HL-60/S4 (cell line): Measurements from ENCODE around the gene DPH6.

Experiments
- in situ Hi-C: fragments of 300-500 bp; cut with MboI; formaldehyde crosslinking; loops from 2 replicates; pipeline ENCODE4 v1.14.3; 2022; ENCODE audit warnings: low sequenced_read_pairs

The DPH6 gene

DNA sequence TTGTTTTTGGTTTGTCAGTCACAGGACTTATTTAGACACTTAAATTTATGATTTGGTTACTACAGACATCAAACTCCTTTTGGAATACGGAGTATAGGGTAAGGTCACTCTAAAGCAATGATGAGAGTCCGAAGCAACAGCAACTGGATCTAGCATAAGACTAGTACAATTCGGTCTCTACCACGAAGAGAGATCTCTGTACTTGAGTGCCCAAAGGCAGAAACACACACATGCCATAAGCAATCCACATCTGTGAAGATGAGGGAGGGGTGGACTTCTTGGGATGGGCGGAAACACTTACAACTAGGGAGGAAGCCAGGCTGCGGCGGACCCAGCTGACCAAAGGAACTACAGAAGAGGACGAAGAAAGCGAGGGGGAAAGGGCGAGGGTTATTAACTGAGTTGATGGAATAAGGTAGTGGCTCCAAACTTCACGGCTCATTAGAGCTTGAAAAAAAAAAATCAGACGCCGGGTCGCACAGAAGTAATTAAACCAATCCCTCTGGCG lies 595 bp downstream of the DPH6 start:
- in situ Hi-C loops, result no loop called here

GRCh38 chr15:35540885-35541284 lies 5.1 kb downstream of the DPH6 start:
- in situ Hi-C loops, result no loop called here

DNA sequence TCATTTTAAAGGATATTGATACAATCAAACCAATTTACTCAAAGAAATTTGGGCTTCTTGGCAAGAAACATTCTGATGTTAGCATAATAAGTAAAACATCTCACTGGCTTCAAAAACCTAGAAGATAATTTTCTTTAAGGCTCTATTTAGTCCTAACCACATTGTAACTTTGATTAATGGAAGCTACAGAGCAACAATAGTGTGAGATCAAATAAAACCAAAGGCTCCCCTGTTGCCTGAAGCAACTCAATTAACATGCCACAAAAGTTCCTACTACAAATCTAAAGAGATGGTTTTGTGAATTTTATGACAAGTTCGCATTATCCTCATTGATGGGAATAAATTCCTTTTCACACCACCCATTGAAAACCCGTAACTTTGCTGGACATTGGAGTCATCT lies 5.9 kb downstream of the DPH6 start:
- in situ Hi-C loops, result no loop called here

GRCh38 chr15:35535365-35535916 lies 10.5 kb downstream of the DPH6 start:
- in situ Hi-C loops, result no loop called here

- in situ Hi-C loops, result no loop called here
Observed at GRCh38 chr15:35533130-35534110, 12.5 kb downstream of the DPH6 start.

DNA sequence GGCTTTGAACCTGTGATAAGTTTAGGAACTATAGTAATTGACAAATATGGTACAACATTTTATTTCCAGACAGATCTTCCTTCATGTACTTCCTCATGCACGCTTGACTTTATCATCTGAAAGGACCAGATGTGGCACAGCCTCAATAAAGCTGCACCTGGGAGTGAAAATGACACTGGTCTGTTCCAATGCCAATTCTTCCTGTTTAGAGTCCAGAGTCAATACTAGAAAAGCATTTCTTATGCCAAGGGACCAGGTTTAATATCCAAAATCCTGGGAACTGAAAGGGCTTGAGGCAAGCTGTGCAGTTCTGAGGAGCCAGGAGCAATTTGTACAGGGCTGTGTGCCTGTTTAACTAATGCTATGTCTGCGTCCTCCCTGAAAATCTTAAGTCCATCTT lies 15.3 kb downstream of the DPH6 start:
- in situ Hi-C loops, result no loop called here

DNA sequence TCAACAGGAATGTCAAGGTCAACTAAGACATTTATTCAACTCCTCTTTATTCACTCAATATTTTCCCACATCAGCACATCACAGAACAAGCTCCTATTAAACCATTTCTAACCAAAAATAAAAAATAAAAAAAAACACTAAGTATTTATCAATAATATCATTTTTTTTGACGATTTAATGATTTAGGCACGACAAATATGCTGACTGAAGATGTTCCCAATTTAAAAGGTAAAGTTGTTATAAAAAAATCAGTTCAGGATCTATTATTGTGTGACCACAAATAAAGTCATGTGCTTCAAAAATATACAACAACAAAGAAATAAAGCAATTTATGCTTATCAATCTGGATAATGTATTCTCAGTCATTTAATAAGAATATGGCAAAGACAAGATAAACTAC lies 16.2 kb downstream of the DPH6 start:
- in situ Hi-C loops, result no loop called here

DNA sequence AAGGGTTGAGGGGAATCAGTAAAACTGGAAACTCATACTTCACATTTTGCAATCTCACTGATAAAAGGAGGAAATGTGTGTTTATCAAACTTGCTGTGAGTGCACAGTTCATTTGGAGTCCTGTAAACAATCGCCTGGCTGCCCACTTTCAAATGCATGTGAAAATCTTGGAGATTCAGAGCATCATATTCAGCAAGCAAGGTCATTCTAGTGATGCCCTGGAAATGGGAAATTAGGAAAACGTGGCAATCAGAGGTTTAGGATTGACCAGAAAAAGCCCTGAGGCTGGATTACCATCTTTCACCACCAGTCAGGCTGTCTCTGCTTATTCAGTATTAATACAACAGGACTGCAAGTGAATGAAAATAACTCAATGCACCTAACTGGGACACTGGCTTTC lies 23.9 kb downstream of the DPH6 start:
- in situ Hi-C loops, result no loop called here

- in situ Hi-C loops, result no loop called here
Observed at GRCh38 chr15:35519541-35520149, 26.3 kb downstream of the DPH6 start.

DNA sequence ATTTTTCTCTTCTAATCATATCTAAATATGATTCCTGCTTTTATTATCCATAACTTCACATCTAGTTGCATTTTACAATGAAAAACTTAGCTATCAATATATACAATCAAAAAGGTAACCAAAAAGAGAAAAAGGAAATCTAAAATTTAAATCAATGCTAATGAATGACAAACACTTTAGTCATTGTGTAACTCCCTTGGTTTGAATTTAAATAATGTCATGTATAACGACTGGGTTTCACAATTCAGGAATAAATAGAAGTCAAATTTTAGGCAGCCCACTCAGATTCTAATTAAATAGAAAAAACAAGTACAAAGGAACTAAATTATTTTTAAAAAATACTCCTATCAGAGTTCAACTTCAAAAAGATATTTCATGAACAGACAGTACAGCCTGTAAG lies 26.9 kb downstream of the DPH6 start:
- in situ Hi-C loops, result no loop called here

DNA sequence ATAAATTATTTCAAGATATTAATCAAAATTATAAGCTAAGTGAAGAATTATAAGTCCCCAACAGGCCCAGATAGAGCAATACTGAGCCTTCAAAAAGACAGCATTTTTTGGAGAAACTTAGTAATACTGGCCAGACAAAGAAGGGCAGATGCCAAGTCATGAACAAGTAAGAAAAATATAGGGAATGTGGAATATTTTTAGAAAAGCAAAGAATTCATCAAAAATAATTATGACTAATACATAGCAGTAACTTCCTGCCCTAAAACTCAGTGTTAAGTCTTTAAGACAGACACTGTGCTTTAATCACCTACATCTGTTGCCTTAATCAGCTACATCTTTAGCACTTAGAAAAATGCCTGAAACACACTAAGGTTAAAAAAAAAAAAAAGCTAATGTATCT lies 31.2 kb downstream of the DPH6 start:
- in situ Hi-C loops, result no loop called here

GRCh38 chr15:35507932-35508638 lies 37.9 kb downstream of the DPH6 start:
- in situ Hi-C loops, result no loop called here

DNA sequence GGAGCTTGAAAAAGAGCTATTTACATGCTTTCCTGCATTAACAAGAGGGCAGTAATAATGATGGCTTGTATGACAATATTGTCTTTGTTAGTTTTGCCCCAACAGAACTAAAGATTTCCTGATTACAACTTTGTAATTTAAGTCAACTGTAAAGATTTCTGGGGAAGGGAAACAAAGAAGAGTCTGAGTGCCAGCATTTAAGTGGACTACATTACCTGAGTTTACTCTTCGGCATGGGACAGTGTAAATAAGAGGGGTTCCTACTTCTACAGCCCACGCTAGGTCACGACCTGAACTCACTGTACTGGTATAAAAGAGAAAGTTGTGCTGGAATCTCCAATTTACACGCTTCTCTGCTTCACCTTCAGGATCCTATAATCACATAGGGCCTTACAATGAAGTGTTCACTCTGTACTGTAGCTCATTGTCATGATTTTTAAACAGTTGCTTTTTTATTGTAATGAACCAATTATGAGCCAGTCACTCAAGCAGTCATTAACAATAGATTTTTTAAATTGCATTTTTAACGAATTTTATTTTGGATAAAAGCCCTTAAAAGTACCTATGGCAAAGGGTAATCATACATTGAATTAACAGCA lies 39.6 kb downstream of the DPH6 start:
- in situ Hi-C loops, result no loop called here

GRCh38 chr15:35505809-35506208 lies 40.2 kb downstream of the DPH6 start:
- in situ Hi-C loops, result no loop called here

DNA sequence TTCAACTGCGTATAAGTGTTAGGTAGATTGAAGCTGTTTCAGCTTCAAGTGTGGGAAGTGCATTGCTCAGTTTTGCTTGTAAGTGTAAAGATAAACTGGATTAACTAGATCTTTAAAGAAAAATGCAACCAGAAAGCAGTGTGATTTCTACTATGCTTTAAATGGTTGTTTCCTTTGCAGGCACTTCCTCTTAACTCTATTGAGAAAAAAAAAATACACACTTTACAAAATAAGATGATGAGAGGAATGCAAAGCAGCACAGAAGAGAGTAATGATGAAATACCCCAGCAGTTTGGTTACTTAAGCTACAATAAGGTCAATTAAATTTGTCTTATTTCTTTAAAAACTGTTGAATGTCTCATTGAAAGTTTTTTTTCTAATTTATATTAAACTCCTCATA lies 40.8 kb downstream of the DPH6 start:
- in situ Hi-C loops, result no loop called here

DNA sequence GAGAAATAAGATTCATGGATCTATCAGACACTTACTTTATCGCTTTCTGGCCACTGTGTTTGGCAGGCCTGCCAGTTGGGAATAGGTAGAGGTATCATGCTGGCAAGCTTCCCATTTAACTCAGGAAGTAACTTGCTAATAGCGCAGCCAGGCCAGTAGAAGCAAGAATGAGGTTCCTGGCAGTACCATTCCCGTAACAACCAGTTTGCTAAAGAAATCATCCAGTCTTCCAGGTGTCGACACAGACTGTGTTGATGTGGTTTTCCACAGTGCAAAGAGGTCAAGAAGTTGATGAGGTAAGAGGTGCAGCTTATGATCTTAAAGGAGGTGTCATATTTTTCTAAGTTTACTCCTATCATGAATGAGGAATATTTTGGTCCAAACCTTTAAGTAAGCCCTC lies 46.2 kb downstream of the DPH6 start:
- in situ Hi-C loops, result no loop called here

DNA sequence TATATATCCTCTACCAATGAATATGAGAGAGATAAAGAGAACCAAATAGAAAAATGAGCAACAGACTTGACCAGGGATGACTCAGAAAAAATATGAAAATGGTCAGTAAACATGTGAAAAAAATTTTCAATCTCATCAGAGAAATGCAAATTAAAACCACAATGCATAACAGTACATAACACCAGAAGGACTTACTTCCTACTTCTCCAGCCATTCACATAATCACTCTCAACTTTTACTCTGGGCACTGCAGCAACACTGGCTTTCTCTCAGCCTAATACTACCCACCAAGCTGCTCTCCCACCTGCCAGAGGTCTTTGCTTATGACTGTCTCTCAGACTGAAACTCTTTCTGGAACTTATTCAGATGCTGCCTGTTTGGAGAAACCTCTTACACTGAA lies 49.4 kb downstream of the DPH6 start:
- in situ Hi-C loops, result no loop called here

GRCh38 chr15:35495080-35495479 lies 50.9 kb downstream of the DPH6 start:
- in situ Hi-C loops, result no loop called here

DNA sequence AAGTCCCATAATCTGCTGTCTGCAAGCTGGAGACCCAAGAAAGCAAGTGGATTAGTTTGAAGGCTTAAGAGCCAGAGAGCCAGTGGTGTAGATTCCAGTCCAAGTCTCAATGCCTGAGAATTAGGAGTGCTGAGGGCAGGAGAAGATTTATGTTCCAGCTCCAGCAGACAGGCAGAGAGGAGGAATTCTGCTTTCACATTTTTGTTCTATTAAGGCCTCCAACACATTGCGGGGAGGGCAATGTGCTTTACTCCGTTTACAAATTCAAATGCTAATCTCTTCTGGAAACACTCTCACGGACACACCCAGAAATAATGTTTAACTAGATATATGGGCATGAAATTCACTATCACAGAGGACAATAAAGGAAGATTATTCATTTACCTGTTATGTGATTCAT lies 54.0 kb downstream of the DPH6 start:
- in situ Hi-C loops, result no loop called here

DNA sequence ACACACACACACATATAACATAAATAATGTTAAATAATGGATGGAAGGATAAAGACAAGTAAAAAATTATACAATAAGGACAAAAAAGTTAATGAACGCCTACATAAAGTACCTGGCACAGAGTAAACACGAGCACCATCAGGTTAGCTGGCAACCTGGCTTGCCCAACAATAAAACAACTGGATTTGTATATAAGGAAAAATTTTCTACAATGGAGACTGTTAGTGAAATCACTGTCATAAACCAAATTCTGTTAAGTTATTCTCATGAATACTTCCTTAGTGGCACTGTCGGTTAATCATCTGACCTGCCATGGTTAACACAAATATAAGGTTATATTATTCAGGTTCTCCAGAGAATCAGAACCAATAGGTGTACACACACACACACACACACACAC lies 54.8 kb downstream of the DPH6 start:
- in situ Hi-C loops, result no loop called here

GRCh38 chr15:35490511-35490910 lies 55.5 kb downstream of the DPH6 start:
- in situ Hi-C loops, result no loop called here
